Activated CD4-positive, alpha-beta T cell treated with anti-CD3 and anti-CD28 coated beads, Interleukin-2, amount 50 U/mL, for 16 hours (primary cell): ENCODE measurements around the gene SP6.

Experiments used
- DNase-seq: peaks from one replicate; pipeline ENCODE4 v3.0.0-alpha.2; 2020

The SP6 gene

GRCh38 chr17:47879028-47879585, 28.1 kb upstream of the SP6 start:
- DNase-seq: no peak

DNA sequence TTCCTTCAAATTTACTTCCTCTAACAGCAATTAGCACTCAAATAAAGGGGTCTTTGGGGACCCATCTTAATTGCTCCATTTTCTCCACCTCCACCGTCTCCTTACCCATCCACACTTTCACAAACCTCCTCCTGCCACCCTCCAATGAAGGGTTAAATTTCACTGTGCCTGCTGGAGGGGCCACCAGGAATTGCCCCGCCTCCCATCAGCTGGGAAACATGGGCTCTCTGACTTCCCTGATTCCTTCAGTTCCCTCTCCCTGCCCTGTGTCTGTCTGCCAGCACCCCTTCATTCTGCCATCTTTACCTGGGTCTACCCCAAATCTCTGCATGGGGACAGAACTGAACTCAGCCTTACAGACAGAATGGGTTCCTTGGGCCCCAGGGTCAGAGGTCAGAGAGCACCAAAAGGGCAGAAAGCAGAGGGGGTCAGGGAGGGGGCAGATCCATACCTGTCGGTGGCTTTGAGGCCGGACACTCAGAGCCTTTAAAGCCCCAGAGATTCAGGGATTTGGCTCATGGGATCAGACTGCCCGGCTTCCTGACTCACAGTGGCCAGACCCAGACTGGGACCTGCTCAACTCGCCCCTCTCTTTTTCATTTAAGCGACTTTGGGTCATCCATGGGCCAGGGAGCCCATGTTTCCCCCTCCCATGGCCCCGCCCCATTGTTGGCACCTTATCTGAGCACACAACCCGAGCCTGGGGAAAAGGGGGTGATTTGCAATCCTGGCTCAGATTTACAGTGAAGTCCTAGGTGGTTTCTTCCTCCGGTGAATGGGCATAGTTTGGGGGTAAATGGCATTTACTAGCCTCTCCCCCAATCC, 27.5 kb upstream of the SP6 start:
- DNase-seq: no peak

DNA sequence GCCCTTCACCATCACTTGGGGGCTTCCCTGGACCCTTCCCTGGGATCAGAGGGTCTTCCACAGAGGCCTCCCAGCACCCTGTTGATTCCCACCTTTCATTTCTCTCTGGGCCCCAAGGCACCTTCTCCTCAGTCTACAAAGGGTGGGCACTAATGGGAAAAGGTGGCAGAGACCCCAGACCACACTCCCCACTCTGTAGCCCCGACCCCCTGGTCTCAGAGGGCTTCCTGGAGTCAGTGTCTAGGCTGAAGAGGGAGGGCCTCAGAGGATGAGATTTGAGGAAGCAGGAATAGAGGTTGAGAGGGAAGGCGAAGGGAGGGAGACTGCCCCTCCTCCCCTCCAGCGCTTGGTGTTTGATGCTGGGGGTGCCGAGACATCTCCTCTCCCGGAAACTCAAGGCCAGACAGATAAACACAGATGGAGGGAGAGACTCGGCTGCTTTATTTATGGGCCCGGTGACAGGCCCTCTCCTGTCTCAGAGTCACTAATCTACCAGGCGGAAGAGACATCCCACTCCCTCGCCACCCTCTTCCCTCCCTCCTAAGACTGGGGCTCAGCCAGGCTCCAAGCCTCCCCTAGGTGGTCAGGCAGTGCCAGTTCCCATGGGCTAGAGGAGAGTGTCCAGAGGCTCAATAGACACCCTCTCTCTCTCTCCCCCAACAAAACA, 26.5 kb upstream of the SP6 start:
- no peak for DNase-seq

DNA sequence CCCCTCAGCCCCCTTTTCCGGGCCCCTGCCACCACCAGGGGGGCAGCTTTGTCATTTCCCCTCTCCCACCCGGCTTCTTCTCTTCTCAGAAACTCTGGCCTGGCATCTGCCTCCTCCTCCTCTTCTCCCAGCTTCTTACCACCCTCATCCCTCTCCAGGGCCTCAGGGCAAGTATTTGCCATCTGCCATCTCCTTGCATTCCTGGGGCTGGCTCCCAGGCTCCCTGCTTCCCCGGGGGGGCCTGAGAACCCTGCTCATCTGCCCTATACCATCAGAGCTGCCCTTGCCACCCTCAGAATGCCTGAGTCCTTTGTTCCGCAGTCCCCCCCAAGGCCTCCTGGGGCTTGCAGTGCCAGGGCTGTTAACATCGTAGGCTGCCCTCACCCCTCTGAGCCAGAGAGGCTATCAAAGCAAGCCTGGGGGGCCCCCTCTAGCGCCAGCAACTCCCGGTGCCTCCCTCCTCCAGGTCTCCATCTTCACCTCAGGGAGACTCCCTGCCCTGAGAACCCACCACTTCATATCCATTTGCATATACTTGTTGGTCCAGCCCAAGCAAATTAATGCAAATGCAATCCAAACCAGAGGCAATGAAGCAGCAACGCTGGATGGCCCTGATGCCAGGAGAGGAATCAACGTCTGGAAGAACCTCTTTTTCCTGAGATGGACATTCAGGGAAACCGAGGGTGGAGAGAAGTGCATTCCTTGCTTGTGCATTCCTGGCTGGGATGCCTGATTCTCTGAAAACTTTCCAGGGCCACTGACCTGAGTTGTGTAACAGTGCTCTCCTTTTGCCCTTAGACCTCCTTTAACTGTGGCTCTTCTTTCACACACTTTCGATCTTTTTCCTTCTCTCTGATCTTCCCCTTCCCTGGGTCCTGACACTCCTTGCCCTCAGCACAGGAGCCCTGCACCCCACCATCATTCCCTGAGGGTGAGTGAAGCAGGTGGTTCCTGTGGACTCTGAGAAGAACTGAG, 24.3 kb upstream of the SP6 start:
- DNase-seq: no peak

- no peak for DNase-seq
These were observed 22.5 kb upstream of the SP6 start for GRCh38 chr17:47873200-47874090.

DNA sequence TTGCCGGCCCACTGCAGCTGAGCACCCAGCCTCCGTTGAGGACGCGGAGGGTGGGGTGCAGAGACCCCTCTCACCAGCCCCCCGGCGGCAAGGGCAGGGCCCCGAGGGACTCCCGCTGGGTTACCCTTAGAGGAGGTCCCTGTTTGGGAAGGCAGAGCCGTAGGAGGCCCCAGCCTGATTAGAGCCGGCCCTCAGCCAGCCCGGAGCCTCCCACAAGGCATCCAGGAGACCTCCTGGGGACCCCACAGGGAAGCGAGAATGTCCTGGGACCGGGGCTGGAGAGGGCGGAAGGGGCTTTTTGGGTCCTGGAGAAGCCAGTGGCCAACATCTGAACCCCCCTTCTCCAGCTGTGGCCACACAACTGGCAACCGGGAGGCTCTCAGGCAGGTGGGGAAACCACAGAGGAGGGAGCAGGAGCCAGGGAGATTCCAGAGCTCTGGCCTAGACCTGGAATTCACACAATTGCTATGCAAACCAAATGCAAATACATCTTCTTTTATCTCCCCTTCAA, 21.7 kb upstream of the SP6 start:
- DNase-seq: no peak

GRCh38 chr17:47872019-47872650, 21.2 kb upstream of the SP6 start:
- DNase-seq: no peak

DNA sequence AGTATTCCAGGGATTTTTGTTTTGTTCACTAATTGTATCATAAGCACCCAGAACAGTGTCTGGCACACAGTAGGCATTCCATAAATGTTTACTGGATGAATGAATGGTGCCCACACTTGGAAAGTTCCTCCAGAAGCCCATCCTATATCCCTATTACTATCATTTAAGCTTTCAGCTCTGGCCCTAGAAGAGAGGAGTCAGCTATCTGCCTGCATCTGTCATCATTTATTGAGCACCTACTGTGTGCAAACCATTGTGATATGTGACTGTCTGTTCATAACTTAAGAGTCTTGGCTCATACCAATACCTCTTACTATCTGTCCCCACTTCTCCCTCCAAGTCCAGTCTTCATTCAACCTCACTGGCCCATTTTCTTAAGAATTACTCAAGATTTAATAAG, 20.1 kb upstream of the SP6 start:
- no peak for DNase-seq

GRCh38 chr17:47870056-47870455, 19.1 kb upstream of the SP6 start:
- no peak for DNase-seq

DNA sequence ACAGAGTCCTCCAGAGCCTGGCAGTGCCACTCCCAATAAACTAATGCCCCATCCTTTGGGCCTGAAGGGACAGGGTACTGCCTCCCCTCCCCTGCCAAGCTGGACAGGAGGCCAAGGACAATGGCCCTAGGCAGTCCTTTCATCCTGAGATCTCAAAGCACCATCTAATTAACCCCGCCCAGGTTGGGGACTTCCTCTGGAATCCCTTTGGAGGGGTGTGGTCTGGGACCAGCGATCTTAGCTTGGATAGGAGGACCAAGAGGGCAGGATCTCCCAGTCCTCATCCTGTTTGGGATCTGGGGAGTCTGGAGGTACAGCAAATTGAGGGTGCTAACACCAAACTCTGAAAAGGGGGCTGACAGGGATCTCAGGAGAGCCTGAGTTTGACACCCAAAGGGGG, 18.2 kb upstream of the SP6 start:
- DNase-seq: no peak

DNA sequence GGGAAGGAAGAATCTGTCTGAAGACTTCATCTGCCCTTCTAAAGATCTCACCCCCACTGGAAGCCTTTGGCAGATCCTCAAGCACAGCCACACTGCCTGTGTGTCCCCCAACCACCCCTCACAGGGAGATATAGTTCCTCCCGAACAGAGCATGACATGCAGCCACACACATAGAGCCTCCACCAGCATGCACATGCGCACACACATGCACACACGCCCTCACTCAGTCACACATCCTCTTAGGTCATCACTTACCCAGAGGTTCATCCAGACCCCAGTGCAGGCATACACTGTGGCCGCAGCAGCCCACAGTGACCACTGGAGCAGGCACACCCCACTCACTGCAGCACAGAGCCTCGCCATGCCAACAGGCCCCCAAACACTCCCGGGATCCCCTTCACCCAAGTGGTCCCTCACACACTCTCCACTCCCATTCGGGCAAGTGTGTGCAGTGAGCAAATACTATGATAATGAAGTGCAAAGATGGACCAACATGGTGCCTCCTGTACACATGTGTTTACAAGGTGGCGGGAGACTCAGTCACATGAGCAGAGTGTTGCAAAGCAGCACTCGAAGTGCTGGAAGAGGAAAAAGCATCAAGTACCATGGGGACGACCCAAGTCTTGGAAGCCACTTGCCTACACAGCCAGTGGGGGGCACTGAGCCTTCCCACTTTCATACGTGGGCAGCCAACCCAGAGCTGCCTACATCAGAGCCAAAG, 17.0 kb upstream of the SP6 start:
- no peak for DNase-seq

DNA sequence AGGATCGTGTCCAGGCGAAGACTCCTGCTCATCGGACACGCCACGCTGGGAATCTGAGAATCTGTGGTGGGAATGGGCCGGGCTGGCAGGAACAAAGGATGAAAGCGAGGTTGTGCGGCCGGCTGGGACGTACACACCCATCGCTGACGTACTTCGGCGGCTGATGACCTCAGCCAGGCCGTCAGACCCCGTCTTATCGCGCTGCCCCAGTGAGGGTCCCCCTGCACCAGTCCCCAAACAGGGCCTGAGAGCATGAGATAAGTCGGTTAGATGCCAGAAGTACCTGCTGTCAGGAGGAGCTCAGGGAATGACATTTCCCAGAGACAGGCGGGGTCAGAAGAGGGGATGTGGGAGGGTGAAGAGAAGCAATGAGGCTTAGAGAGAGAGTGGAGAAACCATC, 16.0 kb upstream of the SP6 start:
- no peak for DNase-seq

DNA sequence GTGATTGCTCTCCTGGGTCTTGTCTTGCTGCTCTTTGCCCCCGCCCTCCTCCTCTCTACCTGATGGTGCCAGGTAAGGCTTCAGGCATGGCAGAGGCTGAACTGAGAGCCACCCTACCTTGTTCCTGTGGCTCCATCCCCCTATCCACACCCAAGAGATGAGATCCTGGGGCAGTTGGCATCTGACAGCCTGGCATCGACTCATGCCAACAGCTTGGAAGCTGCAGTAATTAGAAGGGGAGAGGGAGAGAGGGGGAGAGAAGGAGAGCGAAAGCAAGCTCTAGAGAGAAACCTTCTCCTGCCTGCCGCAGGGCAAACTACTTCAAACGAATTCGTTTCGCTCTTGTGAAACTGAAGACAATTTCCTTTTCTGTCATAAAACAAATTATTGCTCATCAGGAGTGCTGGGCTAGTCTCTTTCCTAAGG, 13.8 kb upstream of the SP6 start:
- peak; percentile 65 for DNase-seq

- no peak for DNase-seq
These were observed 11.9 kb upstream of the SP6 start for GRCh38 chr17:47862621-47863440.

DNA sequence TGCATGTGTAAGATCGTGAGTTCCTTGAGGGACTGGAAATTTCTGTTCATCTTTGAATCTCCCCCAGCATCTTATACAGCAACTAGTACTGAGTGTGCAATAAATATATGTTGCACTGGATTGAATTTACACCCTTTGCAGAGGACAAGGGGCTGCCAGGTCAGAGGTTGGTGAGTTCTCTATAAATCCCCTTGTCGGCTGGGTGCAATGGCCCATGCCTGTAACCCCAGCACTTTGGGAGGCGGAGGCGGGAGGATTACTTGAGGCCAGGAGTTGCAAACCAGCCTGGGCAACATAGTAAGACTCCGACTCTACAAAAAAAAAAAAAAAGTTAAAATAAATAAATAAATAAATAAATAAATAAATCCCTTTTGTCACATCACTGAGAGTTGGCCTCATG, 9.4 kb upstream of the SP6 start:
- DNase-seq: no peak

- no peak for DNase-seq
These were observed 6.8 kb upstream of the SP6 start for GRCh38 chr17:47857551-47858455.

DNA sequence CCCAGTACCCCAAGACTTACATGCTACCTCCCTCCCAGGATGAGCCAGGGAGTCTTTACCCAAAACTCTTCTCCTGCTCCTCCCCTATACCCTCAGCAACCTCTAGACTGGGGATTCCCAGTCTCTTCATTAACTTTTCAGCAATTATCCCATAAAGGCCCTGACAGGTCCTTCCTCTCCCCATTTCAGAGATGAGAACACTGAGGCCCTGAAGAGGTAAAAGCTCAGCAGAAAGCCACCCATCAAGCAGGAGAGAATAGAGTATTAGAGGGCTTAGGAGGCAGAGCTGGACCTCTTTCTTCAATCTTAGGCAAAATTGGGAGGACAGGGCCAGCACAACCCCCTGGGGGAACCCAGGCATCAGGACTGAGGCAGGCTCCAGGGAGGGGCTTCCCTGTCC, 5.9 kb upstream of the SP6 start:
- DNase-seq: no peak

- DNase-seq: no peak
These were observed 4.8 kb upstream of the SP6 start for GRCh38 chr17:47855737-47856136.

DNA sequence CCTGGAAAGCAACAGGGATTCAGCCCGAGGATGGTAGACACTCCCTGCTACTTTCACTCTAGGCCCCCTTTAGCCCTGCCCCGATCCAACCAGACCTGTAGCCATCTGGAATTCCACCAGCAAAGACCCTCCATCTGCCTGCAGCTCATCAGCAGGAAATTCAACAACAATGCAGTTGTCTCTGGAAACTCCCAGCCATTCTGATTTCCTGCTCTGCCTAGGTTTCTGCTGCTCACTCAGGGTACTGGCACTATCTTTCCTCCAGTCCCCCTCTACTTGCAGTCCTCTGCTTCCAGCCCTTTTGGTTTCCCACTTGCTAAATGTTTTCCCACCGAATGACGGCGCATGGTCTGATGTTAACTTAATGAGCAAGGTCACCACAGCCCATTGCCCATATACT, 2.7 kb upstream of the SP6 start:
- DNase-seq: no peak
